Left lung (tissue), 10 donors: ENCODE data around the gene MSL2. TPM values are rescaled to one million over a fixed set of nuclear protein-coding genes. Genes with fewer than 3 reads are reported as not detected.
"Not testable (repeated sequence)": the region's sequence is repeated elsewhere in the genome, so short reads cannot be mapped to it uniquely, and the experiment has no call there.

Experiments
- ATAC-seq: fragments of 200-7000 bp; cut with Tn5 transposase; one replicate; pipeline ENCODE4 v1.9.1; 2020; ENCODE audit warnings: moderate library complexity
- DNase-seq, 4 donors: peaks; one replicate each; pipeline ENCODE4 v3.0.0-alpha.2; 2013 to 2020
- H3K27ac ChIP-seq, 2 donors: fragments of 200-600 bp; sonication (generic) in 1 of 2; one replicate each; pipeline versions ENCODE4 v1.5.0 to v1.8.0; 2020 to 2021
- H3K27me3 ChIP-seq, 2 donors: fragments of 200-600 bp; sonication (generic) in 1 of 2; one replicate each; pipeline versions ENCODE4 v1.5.0 to v1.8.0; 2020 to 2021
- H3K36me3 ChIP-seq, 2 donors: fragments of 200-600 bp; sonication (generic) in 1 of 2; one replicate each; pipeline versions ENCODE4 v1.5.0 to v1.8.0; 2020 to 2021
- H3K4me1 ChIP-seq, 2 donors: fragments of 200-600 bp; one replicate each; pipeline ENCODE4 v1.8.0; 2021
- H3K4me3 ChIP-seq, 2 donors: fragments of 200-600 bp; sonication (generic) in 1 of 2; one replicate each; pipeline versions ENCODE4 v1.5.0 to v1.8.0; 2020 to 2021; ENCODE audit warnings: mild to moderate bottlenecking in 1 of 2
- H3K9me3 ChIP-seq, 2 donors: fragments of 200-600 bp; sonication (generic) in 1 of 2; one replicate each; pipeline versions ENCODE4 v1.5.0 to v1.8.0; 2020 to 2021
- intact Hi-C, 2 donors: fragments of 100-400 bp; cut with DNase I; formaldehyde crosslinking; loops; one replicate each; pipeline versions ENCODE4 v1.11.2 to v1.14.2; 2022
- polyA plus RNA-seq, 6 donors: library from polyadenylated mRNA; unstranded; fragments of 120-200 nt; gene quantifications; one replicate each; pipeline ENCODE4 v1.2.1, GENCODE V29; 2013; ENCODE audit not compliant: insufficient read length in 6 of 6
- total RNA-seq, 2 donors: library from RNA; stranded (reverse); fragmentation: NEBNext Ultra II Directional; extraction: Animal tissue kit (Norgen Biotek cat#: 25700); gene quantifications; one replicate each; pipeline ENCODE4 v1.2.1, GENCODE V29; 2021
- TF ChIP-seq, protein P1 (sequence below), 2 donors: fragments of 200-600 bp; sonication (generic) in 1 of 2; IDR thresholded peaks; one replicate each; pipeline versions ENCODE4 v1.5.0 to v1.8.0; 2021; ENCODE audit warnings: antibody characterized with exemption in 2 of 2
- donor health status: DM: no; HTN: yes; CAD: no.
- donor health status: DM: no; HTN: no; CAD: no.

The MSL2 gene
- total and polyA plus RNA-seq, 8 donors, result 25.8 to 51.3 (median 44.9) TPM

DNA sequence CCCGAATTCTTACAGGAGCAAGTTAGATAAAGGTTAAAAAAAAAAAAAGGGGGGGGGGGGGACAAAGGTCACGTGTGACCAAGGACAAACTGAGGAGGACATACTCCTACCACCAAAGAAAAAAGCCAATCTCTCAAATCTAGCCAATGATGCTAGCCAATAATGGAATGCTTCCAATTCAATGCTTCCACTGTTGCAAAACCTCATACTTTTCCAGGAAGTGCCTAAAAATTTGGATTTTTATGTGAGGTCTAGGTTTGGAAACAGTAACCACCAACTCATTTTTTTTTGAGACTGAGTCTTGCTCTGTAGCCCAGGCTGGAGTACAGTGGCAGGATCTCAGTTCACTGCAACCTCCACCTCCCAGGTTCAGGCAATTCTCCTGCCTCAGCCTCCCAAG lies 11.4 kb downstream of the MSL2 start:
- peaks cover 17 to 86% of the 10 kb centered on the region in 2 donors for H3K4me1 ChIP-seq
- H3K27me3 ChIP-seq, result no peaks in the 10 kb centered on the region
- no peak for DNase-seq
- H3K4me3 ChIP-seq, result no peak overlapping the region
- intact Hi-C loops, result no loop called here
- TF ChIP-seq, protein P1, sequence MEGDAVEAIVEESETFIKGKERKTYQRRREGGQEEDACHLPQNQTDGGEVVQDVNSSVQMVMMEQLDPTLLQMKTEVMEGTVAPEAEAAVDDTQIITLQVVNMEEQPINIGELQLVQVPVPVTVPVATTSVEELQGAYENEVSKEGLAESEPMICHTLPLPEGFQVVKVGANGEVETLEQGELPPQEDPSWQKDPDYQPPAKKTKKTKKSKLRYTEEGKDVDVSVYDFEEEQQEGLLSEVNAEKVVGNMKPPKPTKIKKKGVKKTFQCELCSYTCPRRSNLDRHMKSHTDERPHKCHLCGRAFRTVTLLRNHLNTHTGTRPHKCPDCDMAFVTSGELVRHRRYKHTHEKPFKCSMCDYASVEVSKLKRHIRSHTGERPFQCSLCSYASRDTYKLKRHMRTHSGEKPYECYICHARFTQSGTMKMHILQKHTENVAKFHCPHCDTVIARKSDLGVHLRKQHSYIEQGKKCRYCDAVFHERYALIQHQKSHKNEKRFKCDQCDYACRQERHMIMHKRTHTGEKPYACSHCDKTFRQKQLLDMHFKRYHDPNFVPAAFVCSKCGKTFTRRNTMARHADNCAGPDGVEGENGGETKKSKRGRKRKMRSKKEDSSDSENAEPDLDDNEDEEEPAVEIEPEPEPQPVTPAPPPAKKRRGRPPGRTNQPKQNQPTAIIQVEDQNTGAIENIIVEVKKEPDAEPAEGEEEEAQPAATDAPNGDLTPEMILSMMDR (IDR thresholded peaks at IDR 0.05), result no peak
- ATAC-seq, result no peak
- H3K27ac ChIP-seq, result peak overlapping the region in 1 of 2 donors; percentile 28
- H3K36me3 ChIP-seq, result no peaks in the 10 kb centered on the region
- H3K9me3 ChIP-seq, result no peaks in the 10 kb centered on the region

DNA sequence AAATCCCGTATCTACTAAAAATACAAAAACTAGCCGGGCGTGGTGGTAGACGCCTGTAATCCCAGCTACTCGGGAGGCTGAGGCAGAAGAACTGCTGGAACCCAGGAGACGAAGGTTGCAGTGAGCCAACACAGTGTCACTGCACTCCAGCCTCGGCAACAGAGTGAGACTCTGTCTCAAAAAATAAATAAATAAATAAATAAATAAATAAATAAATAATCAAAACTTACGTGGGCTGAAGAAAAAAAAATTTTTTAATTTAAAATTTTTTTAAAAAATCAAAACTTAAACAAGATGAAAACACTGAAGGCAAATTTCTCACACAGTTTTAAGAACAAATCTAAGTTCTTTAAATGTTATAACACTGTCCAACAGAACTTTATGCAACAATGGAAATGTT lies 14.4 kb downstream of the MSL2 start:
- Histone ChIP-seq H3K4me1 (peaks cover 19 to 85% of the 10 kb centered on the region in 2 donors), H3K27me3 (no peaks in the 10 kb centered on the region), H3K9me3 (no peaks in the 10 kb centered on the region), H3K27ac (no peak overlapping the region), H3K36me3 (no peaks in the 10 kb centered on the region), H3K4me3 (no peak overlapping the region)
- DNase-seq, result no peak
- TF ChIP-seq, protein P1 (IDR thresholded peaks at IDR 0.05), result no peak
- intact Hi-C loops, result no loop called here
- ATAC-seq, result no peak

DNA sequence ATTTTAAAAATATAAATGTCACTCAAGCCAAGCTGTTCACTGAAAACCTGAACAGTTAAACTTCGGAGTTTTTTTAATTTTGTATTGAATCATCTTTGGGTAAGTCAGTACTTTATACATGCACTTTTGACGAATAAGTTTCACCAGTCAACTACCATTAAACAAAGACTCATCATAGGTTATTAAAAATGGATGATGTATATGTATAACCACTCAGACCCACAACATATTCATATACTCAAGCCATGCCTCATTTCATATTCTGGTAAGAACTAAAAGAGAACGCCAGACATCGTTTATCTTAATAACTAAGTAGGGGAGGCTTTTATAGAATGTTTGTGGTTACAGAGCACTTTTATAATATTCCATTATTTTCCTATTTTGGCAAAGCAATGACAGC lies 18.3 kb downstream of the MSL2 start:
- TF ChIP-seq, protein P1 (IDR thresholded peaks at IDR 0.05), result no peak
- Histone ChIP-seq H3K9me3 (no peaks in the 10 kb centered on the region), H3K4me3 (no peak overlapping the region), H3K36me3 (no peaks in the 10 kb centered on the region), H3K27ac (no peak overlapping the region), H3K4me1 (peaks cover 13 to 84% of the 10 kb centered on the region in 2 donors), H3K27me3 (no peaks in the 10 kb centered on the region)
- DNase-seq (no peak), ATAC-seq (no peak)
- intact Hi-C loops, result no loop called here

GRCh38 chr3:136173939-136174490 lies 22.1 kb downstream of the MSL2 start:
- intact Hi-C loops, result no loop called here
- Histone ChIP-seq H3K36me3 (no peaks in the 10 kb centered on the region), H3K9me3 (no peaks in the 10 kb centered on the region), H3K27ac (no peak overlapping the region), H3K4me1 (peaks cover 7 to 81% of the 10 kb centered on the region in 2 donors), H3K4me3 (no peak overlapping the region), H3K27me3 (no peaks in the 10 kb centered on the region)
- DNase-seq (no peak), ATAC-seq (no peak)
- TF ChIP-seq, protein P1 (IDR thresholded peaks at IDR 0.05), result no peak

GRCh38 chr3:136171097-136171542 lies 25.0 kb downstream of the MSL2 start:
- peak; percentile 56 for ATAC-seq
- H3K27me3 ChIP-seq, result no peaks in the 10 kb centered on the region
- H3K27ac ChIP-seq, result peak overlapping the region in 1 of 2 donors; percentile 64
- no peaks in the 10 kb centered on the region for H3K9me3 ChIP-seq
- no peak for DNase-seq
- no peaks in the 10 kb centered on the region for H3K36me3 ChIP-seq
- TF ChIP-seq, protein P1 (IDR thresholded peaks at IDR 0.05), result no peak
- no peak overlapping the region for H3K4me3 ChIP-seq
- intact Hi-C loops, result no loop called here
- H3K4me1 ChIP-seq, result peaks cover 0 to 69% of the 10 kb centered on the region in 2 donors

DNA sequence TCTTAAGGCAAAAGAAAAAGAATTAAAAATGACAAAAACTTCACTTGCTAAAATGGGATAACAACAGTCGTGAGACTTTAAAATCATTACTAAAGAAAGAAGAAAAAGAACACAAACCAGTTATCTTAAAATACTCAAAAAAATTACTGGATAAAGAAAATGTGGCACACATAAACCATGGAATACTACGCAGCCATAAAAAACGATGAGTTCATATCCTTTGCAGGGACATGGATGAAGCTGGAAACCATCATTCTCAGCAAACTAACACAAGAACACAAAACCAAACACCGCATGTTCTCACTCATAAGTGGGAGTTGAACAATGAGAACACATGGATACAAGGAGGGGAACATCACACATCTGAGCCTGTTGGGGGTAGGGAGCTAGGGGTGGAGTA lies 27.9 kb downstream of the MSL2 start:
- H3K4me3 ChIP-seq, H3K27ac ChIP-seq, H3K36me3 ChIP-seq, H3K9me3 ChIP-seq, intact Hi-C loops, DNase-seq, ATAC-seq, H3K27me3 ChIP-seq: not testable (repeated sequence)
- H3K4me1 ChIP-seq, result peaks cover 0 to 71% of the 10 kb centered on the region in 2 donors
